WTC11 (cell line): ENCODE measurements around the gene TOX2. TPM values are rescaled to one million over a fixed set of nuclear protein-coding genes. Genes with fewer than 3 reads are reported as not detected.

ENCODE experiments used
- ATAC-seq: fragments of 200-7000 bp; cut with Tn5 transposase; 2 replicates; pipeline ENCODE4 v1.10.0; 2021; ENCODE audit warnings: mild to moderate bottlenecking, moderate library complexity
- CTCF ChIA-PET: fragments of 300-600 bp; sonication (Branson Sonifier 250); formaldehyde crosslinking; loops from one replicate; lab custom pipeline; 2021; ENCODE audit warnings: antibody characterized with exemption; lab: Charles Lee
- POLR2A ChIA-PET: fragments of 350-600 bp; sonication (Branson Sonifier 250); formaldehyde crosslinking; loops from one replicate; lab custom pipeline; 2021; ENCODE audit warnings: antibody characterized with exemption; lab: Charles Lee
- DNase-seq: peaks from one replicate; pipeline ENCODE4 v3.0.0; 2021; ENCODE audit warnings: low spot score
- H3K27ac Mint-ChIP-seq: 2 replicates; pipeline ENCODE4 v1.8.0; 2021; ENCODE audit warnings: mixed read lengths
- H3K27me3 Mint-ChIP-seq: 2 replicates; pipeline ENCODE4 v1.8.0; 2021; ENCODE audit warnings: low read depth, mild to moderate bottlenecking, moderate library complexity, mixed read lengths
- H3K36me3 Mint-ChIP-seq: 2 replicates; pipeline ENCODE4 v1.8.0; 2021; ENCODE audit warnings: mixed read lengths
- H3K4me1 Mint-ChIP-seq: 2 replicates; pipeline ENCODE4 v1.8.0; 2022; ENCODE audit warnings: mixed read lengths
- H3K4me3 Mint-ChIP-seq: 2 replicates; pipeline ENCODE4 v1.8.0; 2021; ENCODE audit warnings: mild to moderate bottlenecking, moderate library complexity, mixed read lengths
- H3K9me3 Mint-ChIP-seq: 2 replicates; pipeline ENCODE4 v1.8.0; 2021; ENCODE audit warnings: mixed read lengths
- CDX4 ChIP-seq: fragments of 250-450 bp; sonication (Bioruptor Pico); IDR thresholded peaks from 2 replicates; pipeline ENCODE4 v1.9.0; 2021; ENCODE audit warnings: moderate library complexity, mild to moderate bottlenecking, inconsistent platforms, borderline replicate concordance
- CTCF ChIP-seq: fragments of 200-600 bp; IDR thresholded peaks from 2 replicates; pipeline ENCODE4 v1.8.0; 2022; ENCODE audit warnings: antibody characterized with exemption
- ELF4 ChIP-seq: sonication (generic); formaldehyde crosslinking; IDR thresholded peaks from 2 replicates; pipeline ENCODE4 v1.8.1; 2022; ENCODE audit warnings: low read depth, mild to moderate bottlenecking, moderate library complexity, missing genetic modification reagents
- EMX1 ChIP-seq: fragments of 250-450 bp; sonication (Bioruptor Pico); IDR thresholded peaks from 2 replicates; pipeline ENCODE4 v1.8.0; 2021; ENCODE audit warnings: mild to moderate bottlenecking
- ETV6 ChIP-seq: sonication (generic); formaldehyde crosslinking; IDR thresholded peaks from 2 replicates; pipeline ENCODE4 v1.8.1; 2022; ENCODE audit warnings: mild to moderate bottlenecking, missing genetic modification reagents
- FOXP1 ChIP-seq: sonication (generic); formaldehyde crosslinking; IDR thresholded peaks from 2 replicates; pipeline ENCODE4 v1.8.0; 2022; ENCODE audit warnings: missing genetic modification reagents, mild to moderate bottlenecking, moderate library complexity, borderline replicate concordance
- MAX ChIP-seq: sonication (generic); formaldehyde crosslinking; IDR thresholded peaks from 2 replicates; pipeline ENCODE4 v1.8.0; 2022; ENCODE audit warnings: mild to moderate bottlenecking, missing genetic modification reagents
- MLX ChIP-seq: sonication (generic); formaldehyde crosslinking; IDR thresholded peaks from 2 replicates; pipeline ENCODE4 v1.8.1; 2023; ENCODE audit warnings: mild to moderate bottlenecking, missing genetic modification reagents, moderate library complexity
- MXD4 ChIP-seq: fragments of 250-450 bp; sonication (Bioruptor Pico); IDR thresholded peaks from 2 replicates; pipeline ENCODE4 v1.8.0; 2021; ENCODE audit warnings: mild to moderate bottlenecking, moderate library complexity, borderline replicate concordance
- NFATC4 ChIP-seq: fragments of 250-450 bp; sonication (Bioruptor Pico); IDR thresholded peaks from 2 replicates; pipeline ENCODE4 v1.9.0; 2021; ENCODE audit warnings: mild to moderate bottlenecking
- PRDM15 ChIP-seq: sonication (generic); formaldehyde crosslinking; IDR thresholded peaks from 2 replicates; pipeline ENCODE4 v1.8.0; 2022; ENCODE audit warnings: missing genetic modification reagents
- SMAD4 ChIP-seq: sonication (generic); formaldehyde crosslinking; IDR thresholded peaks from 2 replicates; pipeline ENCODE4 v1.8.0; 2022; ENCODE audit warnings: mild to moderate bottlenecking, missing genetic modification reagents
- ZNF281 ChIP-seq: sonication (generic); formaldehyde crosslinking; IDR thresholded peaks from 2 replicates; pipeline ENCODE4 v1.8.0; 2023; ENCODE audit warnings: mild to moderate bottlenecking, missing genetic modification reagents
- ZNF425 ChIP-seq: fragments of 250-450 bp; sonication (Bioruptor Pico); conservative IDR thresholded peaks from 2 replicates; pipeline ENCODE4 v1.9.0; 2021; ENCODE audit warnings: mild to moderate bottlenecking
- ZNF512 ChIP-seq: sonication (generic); formaldehyde crosslinking; IDR thresholded peaks from 2 replicates; pipeline ENCODE4 v1.8.1; 2022; ENCODE audit warnings: missing genetic modification reagents, borderline replicate concordance
- total RNA-seq: library from RNA; stranded (reverse); gene quantifications from 3 replicates; pipeline ENCODE4 v1.2.3, GENCODE V29; 2021

The TOX2 gene
- total RNA-seq, 1 experiment from 2014 or later, result 3.4 TPM

GRCh38 chr20:44031001-44031574, 116.4 kb downstream of the TOX2 start:
- Mint-ChIP-seq H3K27ac (no peak overlapping the region), H3K9me3 (peaks cover 4% of the 10 kb centered on the region; the same call in 1 of the 2 replicates), H3K36me3 (no peaks in the 10 kb centered on the region), H3K27me3 (no peaks in the 10 kb centered on the region), H3K4me1 (peaks cover 10% of the 10 kb centered on the region), H3K4me3 (no peak overlapping the region)
- no peak for DNase-seq
- TF ChIP-seq CDX4 (CRISPR knock-in tag), result no peak
- TF ChIP-seq MXD4 (CRISPR knock-in tag), result no peak
- no peak for TF ChIP-seq EMX1 (CRISPR knock-in tag)
- TF ChIP-seq SMAD4, result no peak
- TF ChIP-seq PRDM15 (CRISPR knock-in tag), result no peak
- TF ChIP-seq CTCF, result no peak
- no peak for TF ChIP-seq MAX (CRISPR knock-in tag)
- TF ChIP-seq MLX, result no peak
- TF ChIP-seq ZNF512, result no peak
- no peak for TF ChIP-seq ZNF281
- TF ChIP-seq FOXP1 (CRISPR knock-in tag), result no peak
- no peak for TF ChIP-seq ELF4 (CRISPR knock-in tag)
- no peak for TF ChIP-seq ETV6 (CRISPR knock-in tag)
- no peak for TF ChIP-seq ZNF425 (CRISPR knock-in tag)
- no peak for TF ChIP-seq NFATC4
- ATAC-seq, result no peak
- ChIA-PET CTCF (no interaction called here), POLR2A (no interaction called here)
